Loucy (cell line): Measurements from ENCODE around the gene RREB1.

Experiments used
- H2AFZ ChIP-seq: fragments of 200-600 bp; sonication (generic); 2 replicates; pipeline ENCODE4 v1.6.0; 2016; ENCODE audit warnings: antibody characterized with exemption, mild to moderate bottlenecking, low read length, moderate library complexity
- H3F3A ChIP-seq: fragments of 200-600 bp; 2 replicates; pipeline ENCODE4 v1.6.0; 2016; ENCODE audit warnings: antibody characterized with exemption, low read depth, mild to moderate bottlenecking
- H3K27me3 ChIP-seq: fragments of 200-600 bp; sonication (generic); 2 replicates; pipeline ENCODE4 v1.6.1; 2014; ENCODE audit warnings: low read length, mild to moderate bottlenecking; ENCODE audit not compliant: insufficient read depth, poor library complexity, severe bottlenecking
- H3K36me3 ChIP-seq: fragments of 200-600 bp; sonication (generic); 2 replicates; pipeline ENCODE4 v1.6.1; 2016; ENCODE audit warnings: low read length; ENCODE audit not compliant: insufficient read depth
- H3K4me1 ChIP-seq: fragments of 200-600 bp; sonication (generic); 2 replicates; pipeline ENCODE4 v1.5.1; 2014; ENCODE audit warnings: low read length, mild to moderate bottlenecking; ENCODE audit not compliant: insufficient read depth, poor library complexity, severe bottlenecking
- H3K4me2 ChIP-seq: fragments of 200-600 bp; sonication (generic); 2 replicates; pipeline ENCODE4 v1.6.0; 2014; ENCODE audit warnings: antibody characterized with exemption, low read length, low read depth, mild to moderate bottlenecking; ENCODE audit not compliant: poor library complexity, severe bottlenecking
- H3K4me3 ChIP-seq: fragments of 200-600 bp; sonication (generic); 2 replicates; pipeline ENCODE4 v1.5.1; 2014; ENCODE audit warnings: low read length, mild to moderate bottlenecking, mixed read lengths; ENCODE audit not compliant: poor library complexity, severe bottlenecking
- H3K79me2 ChIP-seq: fragments of 200-600 bp; sonication (generic); 2 replicates; pipeline ENCODE4 v1.6.1; 2014; ENCODE audit warnings: low read length; ENCODE audit not compliant: insufficient read depth
- H3K9ac ChIP-seq: fragments of 200-600 bp; sonication (generic); 2 replicates; pipeline ENCODE4 v1.6.0; 2014; ENCODE audit warnings: mild to moderate bottlenecking, low read depth, low read length, moderate library complexity; ENCODE audit not compliant: poor library complexity, severe bottlenecking
- H3K9me2 ChIP-seq: fragments of 200-600 bp; sonication (generic); replicated peaks from 2 replicates; pipeline ENCODE4 v1.6.1; 2016; ENCODE audit warnings: low read depth, low read length, mixed read lengths
- H3K9me3 ChIP-seq: fragments of 200-600 bp; sonication (generic); 2 replicates; pipeline ENCODE4 v1.6.1; 2014; ENCODE audit warnings: mild to moderate bottlenecking, antibody characterized with exemption, low read length, low read depth; ENCODE audit not compliant: insufficient read depth
- H4K20me1 ChIP-seq: fragments of 200-600 bp; sonication (generic); 2 replicates; pipeline ENCODE4 v1.6.0; 2014; ENCODE audit warnings: antibody characterized with exemption, low read length, mild to moderate bottlenecking; ENCODE audit not compliant: insufficient read depth, poor library complexity, severe bottlenecking
- EZH2phosphoT487 ChIP-seq: fragments of 200-600 bp; IDR thresholded peaks from 2 replicates; pipeline ENCODE4 v1.6.1; 2018; ENCODE audit warnings: antibody characterized with exemption, mild to moderate bottlenecking, moderate library complexity, borderline replicate concordance
- TF ChIP-seq, protein P1 (sequence below): fragments of 200-600 bp; sonication (generic); conservative IDR thresholded peaks from 2 replicates; pipeline ENCODE4 v1.5.1; 2014; ENCODE audit warnings: mild to moderate bottlenecking, antibody characterized with exemption, low read length

RREB1 gene

DNA sequence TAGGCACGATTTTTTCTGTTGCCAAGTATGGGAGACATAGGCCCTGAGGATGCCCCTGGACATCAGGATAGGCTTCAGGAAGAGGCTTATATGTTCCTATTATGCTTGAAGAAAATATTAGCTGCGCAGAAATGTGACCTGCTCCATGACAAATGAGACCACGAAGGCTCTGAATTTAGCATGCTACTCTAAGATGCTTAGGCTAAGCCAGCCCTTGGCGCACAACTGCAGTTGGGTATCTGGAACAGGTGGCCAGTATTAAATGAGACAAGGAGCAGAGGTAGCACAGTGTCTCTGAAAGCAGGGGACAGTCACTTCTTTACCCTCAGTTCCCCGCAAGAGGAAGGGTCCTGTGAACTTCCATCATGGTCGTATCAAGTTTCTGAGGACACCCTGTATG lies 90.0 kb downstream of the RREB1 start:
- Histone ChIP-seq H3K79me2 (peaks cover 41% of the 10 kb centered on the region; the same call in 1 of the 2 replicates), H4K20me1 (peaks cover 7% of the 10 kb centered on the region), H3K9me3 (no peaks in the 10 kb centered on the region), H3K4me3 (no peak overlapping the region), H3K4me1 (peaks cover 30% of the 10 kb centered on the region), H3F3A (no peaks in the 10 kb centered on the region), H3K9ac (no peak overlapping the region), H3K36me3 (peaks cover 51% of the 10 kb centered on the region; the same call in 1 of the 2 replicates), H3K9me2 (no peaks in the 10 kb centered on the region), H3K4me2 (no peak overlapping the region), H2AFZ (no peak overlapping the region), H3K27me3 (no peaks in the 10 kb centered on the region)
- TF ChIP-seq EZH2phosphoT487: no peak
- TF ChIP-seq, protein P1, sequence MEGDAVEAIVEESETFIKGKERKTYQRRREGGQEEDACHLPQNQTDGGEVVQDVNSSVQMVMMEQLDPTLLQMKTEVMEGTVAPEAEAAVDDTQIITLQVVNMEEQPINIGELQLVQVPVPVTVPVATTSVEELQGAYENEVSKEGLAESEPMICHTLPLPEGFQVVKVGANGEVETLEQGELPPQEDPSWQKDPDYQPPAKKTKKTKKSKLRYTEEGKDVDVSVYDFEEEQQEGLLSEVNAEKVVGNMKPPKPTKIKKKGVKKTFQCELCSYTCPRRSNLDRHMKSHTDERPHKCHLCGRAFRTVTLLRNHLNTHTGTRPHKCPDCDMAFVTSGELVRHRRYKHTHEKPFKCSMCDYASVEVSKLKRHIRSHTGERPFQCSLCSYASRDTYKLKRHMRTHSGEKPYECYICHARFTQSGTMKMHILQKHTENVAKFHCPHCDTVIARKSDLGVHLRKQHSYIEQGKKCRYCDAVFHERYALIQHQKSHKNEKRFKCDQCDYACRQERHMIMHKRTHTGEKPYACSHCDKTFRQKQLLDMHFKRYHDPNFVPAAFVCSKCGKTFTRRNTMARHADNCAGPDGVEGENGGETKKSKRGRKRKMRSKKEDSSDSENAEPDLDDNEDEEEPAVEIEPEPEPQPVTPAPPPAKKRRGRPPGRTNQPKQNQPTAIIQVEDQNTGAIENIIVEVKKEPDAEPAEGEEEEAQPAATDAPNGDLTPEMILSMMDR: no peak

DNA sequence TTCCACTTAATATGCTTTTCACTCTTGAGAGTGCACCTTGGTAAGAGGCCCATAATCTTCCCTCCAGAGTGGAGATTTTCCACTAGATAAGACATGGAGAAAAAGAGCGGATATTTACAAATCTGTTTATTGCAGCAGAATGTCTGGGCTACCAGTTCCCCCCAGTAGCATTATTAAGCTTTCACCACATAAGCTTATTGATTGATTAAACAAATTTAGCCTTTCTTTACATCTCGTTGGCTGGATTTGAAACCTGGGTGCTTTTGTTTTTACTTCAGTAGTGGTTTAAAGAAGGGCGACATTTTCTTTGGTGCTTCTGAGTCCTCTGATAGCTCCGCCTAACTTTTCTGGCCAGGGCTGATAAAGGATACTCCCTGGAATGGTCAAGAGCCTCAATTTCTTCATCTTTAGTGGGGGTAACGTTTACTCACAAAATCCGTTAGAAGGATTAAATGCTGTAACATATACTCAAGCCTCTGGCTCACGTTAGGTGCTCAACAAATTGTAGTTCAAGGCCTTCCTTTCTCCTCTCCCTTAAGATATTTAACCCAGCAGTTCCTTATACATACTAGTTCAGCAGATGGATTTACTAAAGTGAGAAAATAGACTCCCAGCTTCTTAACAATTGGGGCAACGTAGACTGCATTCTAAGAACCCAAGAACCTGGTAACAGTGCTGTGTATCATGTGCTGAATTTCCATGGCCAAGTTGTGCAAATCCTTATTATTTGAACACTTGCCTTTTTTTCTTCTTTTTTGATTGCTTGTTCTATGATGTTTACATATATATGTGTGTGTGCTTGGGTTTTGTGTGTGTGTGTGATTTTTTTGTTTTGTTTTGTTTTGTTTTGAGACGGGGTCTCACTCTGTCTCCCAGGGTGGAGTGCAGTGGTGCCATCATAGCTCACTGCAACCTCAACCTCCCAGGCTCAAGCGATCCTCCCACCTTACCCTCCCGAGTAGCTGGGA lies 91.4 kb downstream of the RREB1 start:
- no peaks in the 10 kb centered on the region for H3K27me3 ChIP-seq
- no peaks in the 10 kb centered on the region for H3K9me3 ChIP-seq
- H3K79me2 ChIP-seq: peaks cover 29% of the 10 kb centered on the region; the same call in 1 of the 2 replicates
- H3K9ac ChIP-seq: no peak overlapping the region
- H3K4me2 ChIP-seq: no peak overlapping the region
- H3K36me3 ChIP-seq: peaks cover 50% of the 10 kb centered on the region; the same call in 1 of the 2 replicates
- no peak overlapping the region for H3K4me3 ChIP-seq
- H3F3A ChIP-seq: no peaks in the 10 kb centered on the region
- H4K20me1 ChIP-seq: peaks cover 7% of the 10 kb centered on the region
- H3K4me1 ChIP-seq: peaks cover 30% of the 10 kb centered on the region
- H3K9me2 ChIP-seq: no peaks in the 10 kb centered on the region
- TF ChIP-seq EZH2phosphoT487: no peak
- TF ChIP-seq, protein P1: no peak
- H2AFZ ChIP-seq: no peak overlapping the region

DNA sequence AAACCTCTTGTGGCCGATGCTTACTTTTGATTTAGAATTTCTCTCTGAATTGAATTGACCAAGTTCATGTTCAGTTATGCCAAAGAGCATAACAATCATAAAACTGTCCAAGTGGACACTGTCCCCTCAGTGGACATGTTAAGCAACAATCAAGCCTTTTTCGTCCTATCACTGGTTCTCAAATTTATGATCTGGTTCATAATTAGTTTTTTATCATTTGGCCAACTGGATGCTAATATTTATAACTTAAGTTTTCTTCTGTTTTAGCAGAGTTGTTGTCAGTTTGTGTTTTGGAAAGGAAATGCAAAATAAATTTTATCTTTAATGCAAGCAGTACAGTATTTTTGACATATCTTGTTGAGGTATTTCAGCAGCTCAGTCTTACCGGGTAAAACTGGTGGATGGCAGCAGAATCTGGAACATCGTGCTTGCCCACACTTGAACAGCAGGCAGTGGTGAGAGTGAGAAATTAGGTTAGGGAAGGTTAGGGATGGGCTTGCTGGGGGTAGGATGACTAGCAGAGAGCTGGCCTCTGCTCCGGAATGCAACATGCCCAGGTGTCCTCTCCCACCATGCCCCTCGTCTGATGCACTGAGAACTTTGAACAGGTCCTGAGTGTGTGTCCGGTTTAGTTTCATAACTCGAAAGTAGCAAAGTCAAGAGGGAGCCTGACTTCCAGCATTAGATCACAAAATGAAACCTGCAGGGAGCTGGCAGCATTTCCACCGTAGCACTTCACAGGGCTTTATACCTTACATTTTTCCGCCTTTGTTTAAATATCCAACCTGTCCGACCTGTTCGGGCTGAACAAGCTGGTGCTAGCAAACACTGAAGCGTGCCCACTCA lies 93.1 kb downstream of the RREB1 start:
- no peak for TF ChIP-seq EZH2phosphoT487
- TF ChIP-seq, protein P1: no peak
- Histone ChIP-seq H3K4me3 (no peak overlapping the region), H3F3A (no peaks in the 10 kb centered on the region), H3K36me3 (peaks cover 62% of the 10 kb centered on the region; the same call in 1 of the 2 replicates), H3K4me1 (peaks cover 14% of the 10 kb centered on the region), H4K20me1 (no peaks in the 10 kb centered on the region), H3K9me2 (no peaks in the 10 kb centered on the region), H2AFZ (no peak overlapping the region), H3K27me3 (no peaks in the 10 kb centered on the region), H3K4me2 (no peak overlapping the region), H3K9ac (no peak overlapping the region), H3K79me2 (peaks cover 17% of the 10 kb centered on the region; the same call in 1 of the 2 replicates), H3K9me3 (no peaks in the 10 kb centered on the region)
